Keratinocyte (primary cell): ENCODE measurements around the gene LRRC28.

Source experiments
- CTCF ChIP-seq, 3 experiments: IDR thresholded peaks in 1 of 3; conservative IDR thresholded peaks in 1 of 3; optimal IDR thresholded peaks in 1 of 3; 2 replicates in 2 of 3; 3 replicates in 1 of 3; pipeline versions ENCODE3 to v1.5.1; 2011; ENCODE audit warnings: low read length in 3 of 3, mild to moderate bottlenecking in 3 of 3, moderate library complexity in 2 of 3, control low read depth in 1 of 3, inconsistent platforms in 1 of 3; ENCODE audit not compliant: insufficient read depth in 2 of 3; ENCODE audit errors: extremely low read depth in 1 of 3
- EZH2 ChIP-seq: IDR thresholded peaks from one replicate; pipeline ENCODE4 v1.6.1; 2012; ENCODE audit warnings: inconsistent platforms, mild to moderate bottlenecking, low read length, moderate library complexity

- TF ChIP-seq CTCF (optimal IDR thresholded peaks at IDR 0.05 in 1 of 3, IDR thresholded peaks at IDR 0.05 in 1 of 3, conservative IDR thresholded peaks at IDR 0.05 in 1 of 3; ENCODE audit: extremely low read depth in 1 of 3, insufficient read depth in 2 of 3, low read length in 3 of 3): no peak
- TF ChIP-seq EZH2: no peak
These were observed 84.2 kb downstream of the LRRC28 start for GRCh38 chr15:99335508-99335907.
